Esophagus muscularis mucosa (tissue), 3 donors: Measurements from ENCODE around the gene IER2.

Experiments
- CTCF ChIP-seq, 3 experiments: fragments of 200-600 bp in 2 of 3; fragments of 450-650 bp in 1 of 3; sonication (generic) in 2 of 3; IDR thresholded peaks; one replicate each; pipeline ENCODE4 v1.5.1; 2017 to 2019; ENCODE audit warnings: antibody characterized with exemption in 3 of 3, mild to moderate bottlenecking in 2 of 3, moderate library complexity in 1 of 3
- POLR2A ChIP-seq: fragments of 450-650 bp; IDR thresholded peaks from one replicate; pipeline ENCODE4 v1.6.1; 2017; ENCODE audit warnings: antibody characterized with exemption, moderate library complexity, mild to moderate bottlenecking, low read depth

DNA sequence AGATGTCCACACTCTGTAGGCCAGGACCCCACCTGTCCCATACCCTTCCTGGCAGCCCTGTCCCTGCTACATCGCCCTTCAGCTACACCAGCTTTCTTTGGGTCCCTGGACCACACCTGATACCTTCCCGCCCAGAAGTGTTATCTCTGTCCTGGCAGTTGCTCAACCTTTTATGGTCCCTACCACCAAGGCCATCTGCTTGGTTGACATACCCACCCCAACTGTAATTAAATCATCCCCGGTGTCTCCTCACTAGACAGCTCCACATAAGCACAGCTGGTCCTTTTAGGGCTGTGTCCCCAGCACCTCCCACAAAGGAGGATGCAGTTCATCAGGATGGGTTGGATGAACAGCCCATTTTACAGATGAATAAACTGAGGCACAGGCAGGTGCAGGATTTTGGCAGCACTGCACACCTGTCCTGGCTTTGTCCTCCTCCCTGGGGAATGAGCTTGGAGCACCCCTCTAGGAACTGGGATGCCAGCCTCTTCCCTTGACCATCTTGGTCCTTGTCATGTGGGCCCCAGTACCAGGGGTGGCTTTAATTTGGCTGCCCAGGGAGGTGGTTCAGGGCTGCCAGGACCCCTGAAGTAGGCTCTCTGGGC lies 19.2 kb upstream of the IER2 start:
- TF ChIP-seq POLR2A (no peak), CTCF (IDR thresholded peaks at IDR 0.05) (no peak)
